NT2/D1 (cell line): ENCODE results near the gene PLS1.

Experiments
- SUZ12 ChIP-seq: IDR thresholded peaks from 2 replicates; pipeline ENCODE4 v1.6.1; 2011; ENCODE audit not compliant: insufficient read length, insufficient read depth; ENCODE audit errors: extremely low read depth
- YY1 ChIP-seq: IDR thresholded peaks from 2 replicates; pipeline ENCODE4 v1.6.1; 2011; ENCODE audit not compliant: insufficient read length, insufficient read depth
- ZNF274 ChIP-seq: IDR thresholded peaks from 2 replicates; pipeline ENCODE4 v1.6.1; 2011; ENCODE audit warnings: mild to moderate bottlenecking, low read depth, low read length

- TF ChIP-seq ZNF274: no peak
- TF ChIP-seq SUZ12: no peak
- no peak for TF ChIP-seq YY1
Measured at GRCh38 chr3:142657033-142657432, 60.8 kb downstream of the PLS1 start.
